Stimulated activated CD8-positive, alpha-beta memory T cell treated with anti-CD3 and anti-CD28 coated beads, Interleukin-7, amount 100 ng/mL, for 1 hour (primary cell): ENCODE results near the gene HK2.
A peak's percentile ranks its signal among the peaks of the same experiment; 100 is the strongest.
"Not testable (repeated sequence)": the region's sequence is repeated elsewhere in the genome, so short reads cannot be mapped to it uniquely, and the experiment has no call there.

Experiments
- DNase-seq, 2 donors: peaks; one replicate each; pipeline ENCODE4 v3.0.0-alpha.2; 2020; ENCODE audit warnings: low read depth in 2 of 2

Gene HK2

GRCh38 chr2:74833418-74834233, at the start of gene HK2:
Gene HK2, plus strand, starts transcription at chr2:74834127. Its CDS starts 454 bp downstream, at chr2:74834581.
- peak; percentile 35 to 55 for DNase-seq

GRCh38 chr2:74789271-74789670, 44.7 kb upstream of the HK2 start:
- no peak for DNase-seq

DNA sequence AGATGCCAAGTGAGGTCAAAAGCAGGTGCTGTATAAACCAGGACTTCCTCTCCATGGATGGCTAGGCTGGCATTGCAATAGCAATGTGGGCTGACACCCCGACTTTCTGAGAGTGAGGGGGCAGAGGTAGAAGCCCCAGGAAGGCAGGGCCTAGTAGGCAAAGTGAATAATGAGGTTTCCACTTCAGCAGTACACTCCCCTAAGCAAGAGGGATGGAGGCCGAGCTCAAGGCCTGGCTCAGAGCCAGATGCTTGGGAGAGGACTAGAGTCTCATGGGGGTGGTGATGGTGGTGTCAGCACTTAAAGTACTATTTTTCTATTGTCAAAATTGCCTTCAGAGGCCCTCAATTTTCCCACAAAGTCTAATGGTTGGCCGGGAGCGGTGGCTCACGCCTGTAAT, 41.6 kb upstream of the HK2 start:
- no peak for DNase-seq

DNA sequence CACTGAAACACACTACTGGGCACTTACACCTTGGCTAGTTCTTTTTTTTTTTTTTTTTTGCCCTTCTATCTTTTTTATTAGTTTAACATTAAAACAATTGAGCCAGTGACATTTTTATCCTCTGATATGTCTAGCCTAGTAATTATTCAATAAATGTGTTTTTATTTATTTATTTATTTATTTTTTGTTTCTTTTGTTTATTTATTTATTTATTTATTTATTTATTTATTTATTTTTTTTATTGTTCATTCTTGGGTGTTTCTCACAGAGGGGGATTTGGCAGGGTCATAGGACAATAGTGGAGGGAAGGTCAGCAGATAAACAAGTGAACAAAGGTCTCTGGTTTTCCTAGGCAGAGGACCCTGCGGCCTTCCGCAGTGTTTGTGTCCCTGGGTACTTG, 39.0 kb upstream of the HK2 start:
- not testable (repeated sequence) for DNase-seq

- DNase-seq: no peak
These were observed 27.5 kb upstream of the HK2 start for GRCh38 chr2:74806355-74806839.

- no peak for DNase-seq
These were observed 27.0 kb upstream of the HK2 start for GRCh38 chr2:74806920-74807319.

DNA sequence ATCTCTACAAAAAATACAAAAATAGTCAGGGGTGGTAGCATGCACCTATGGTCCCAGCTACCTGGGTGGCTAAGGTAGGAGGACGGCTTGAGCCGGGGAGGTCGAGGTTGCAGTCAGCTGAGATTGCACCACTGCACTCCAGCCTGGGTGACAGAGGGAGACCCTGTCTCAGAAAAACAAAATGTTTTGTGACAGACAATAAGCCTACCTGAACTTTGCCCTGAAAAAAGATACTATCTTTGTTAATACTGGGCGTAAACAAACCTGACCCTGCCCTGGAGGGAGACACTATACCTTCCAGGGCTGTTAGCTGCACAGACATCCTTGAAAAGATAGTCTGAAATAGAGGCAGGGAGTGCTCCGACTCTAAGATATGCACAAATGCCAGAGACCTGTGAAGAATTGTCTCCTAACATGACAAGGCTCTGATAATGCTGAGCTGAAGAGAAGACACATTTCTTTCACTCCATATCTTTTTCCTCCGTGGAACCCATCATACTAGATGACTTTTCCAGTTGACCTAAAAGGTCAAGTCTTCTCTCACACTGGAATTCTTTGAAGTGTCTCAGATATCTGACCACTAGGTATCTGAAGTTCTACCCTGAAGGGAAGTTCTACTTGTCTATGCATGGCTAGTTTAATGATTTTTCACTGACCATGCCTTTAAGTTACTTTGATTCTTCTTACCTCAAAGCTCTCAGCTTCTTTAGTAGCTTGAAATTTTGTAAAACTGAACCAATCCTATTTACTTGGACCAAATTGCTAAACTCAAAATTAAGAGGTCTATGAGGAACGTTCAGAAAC, 20.9 kb upstream of the HK2 start:
- no peak for DNase-seq

GRCh38 chr2:74814102-74814501, 19.8 kb upstream of the HK2 start:
- DNase-seq: no peak

- no peak for DNase-seq
These were observed 18.0 kb upstream of the HK2 start for GRCh38 chr2:74815941-74816340.

GRCh38 chr2:74816540-74817303, 17.2 kb upstream of the HK2 start:
- no peak for DNase-seq

- DNase-seq: no peak
These were observed 16.6 kb upstream of the HK2 start for GRCh38 chr2:74817304-74817675.

- no peak for DNase-seq
These were observed 14.2 kb upstream of the HK2 start for GRCh38 chr2:74819702-74820101.

DNA sequence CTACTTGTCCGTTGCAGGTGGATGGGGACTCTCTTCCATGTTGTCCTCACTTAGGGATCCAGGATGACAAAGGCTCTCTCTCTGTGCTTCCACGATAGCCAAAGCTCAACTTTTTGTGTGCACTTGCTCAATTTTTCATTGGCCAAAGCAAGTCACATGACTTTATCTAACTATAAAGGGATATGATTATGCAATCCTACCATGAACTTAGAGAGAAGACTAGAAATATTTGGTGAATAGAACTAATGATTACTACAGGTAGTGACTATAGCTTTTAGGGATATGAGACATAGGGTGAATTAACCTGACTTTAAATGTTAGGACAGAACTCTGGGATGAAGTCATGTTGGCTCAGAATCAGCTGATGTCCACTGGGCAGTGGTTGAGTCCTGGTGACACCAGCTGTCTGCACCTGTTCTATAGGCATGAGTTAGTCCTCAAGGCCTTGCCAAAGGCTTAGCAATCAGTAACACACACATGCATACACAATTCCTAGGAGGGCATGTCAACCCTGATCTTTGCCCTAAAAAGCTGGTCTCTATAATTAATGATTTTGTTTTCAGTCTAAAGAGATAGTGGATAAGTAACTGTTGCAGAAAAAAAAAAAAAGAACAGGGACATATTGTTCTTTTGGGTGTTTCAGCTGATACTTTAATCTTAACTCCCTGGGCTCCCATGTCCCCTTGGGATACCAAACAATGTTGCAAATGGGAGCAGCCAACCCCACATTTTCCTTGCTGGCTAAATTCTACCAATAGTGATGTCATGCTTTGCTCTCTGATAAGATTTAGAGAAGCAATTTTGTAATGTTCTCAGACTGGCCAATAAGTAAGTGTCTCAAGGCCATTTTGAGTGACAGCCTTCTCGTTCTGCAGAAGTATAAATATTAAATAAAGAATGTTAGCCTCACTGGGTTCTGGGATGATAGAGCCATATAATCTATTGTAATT, 12.5 kb upstream of the HK2 start:
- no peak for DNase-seq

DNA sequence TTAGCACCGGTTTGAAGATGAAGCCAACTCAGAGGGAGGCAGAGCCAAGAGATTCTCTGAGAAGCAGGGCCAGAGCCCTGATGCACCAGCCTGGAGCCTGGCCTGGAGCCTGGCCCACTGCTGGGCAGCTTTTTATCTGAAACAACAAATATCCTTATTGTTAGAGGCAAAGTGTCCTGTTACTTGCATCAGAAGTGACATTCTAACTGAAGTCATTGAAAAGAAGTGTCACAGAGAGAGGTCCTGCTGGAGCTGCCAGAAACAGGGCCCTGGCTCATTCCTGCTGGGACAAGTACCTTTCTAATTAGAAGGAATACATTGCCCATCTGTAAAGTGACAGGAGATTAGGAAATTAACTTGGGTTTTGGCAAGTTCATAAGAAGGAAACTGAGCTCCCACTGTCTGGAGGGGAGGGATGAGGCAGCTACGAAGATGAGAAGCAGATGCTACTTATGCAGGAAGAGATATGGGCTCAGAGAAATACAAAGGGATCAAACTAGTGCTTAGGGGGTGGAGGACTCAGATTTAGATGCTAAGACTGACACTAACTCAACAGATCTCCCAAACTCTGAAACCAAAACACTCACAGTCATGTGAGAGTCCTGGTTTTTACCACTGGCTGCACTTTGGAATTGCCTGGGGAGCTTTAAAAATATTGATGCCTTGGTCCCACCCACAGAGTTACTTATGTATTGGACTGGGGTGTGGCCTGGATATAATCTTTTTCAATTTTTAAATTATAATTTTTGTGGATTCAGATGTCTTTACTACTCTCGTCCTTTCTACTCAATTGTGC, 11.0 kb upstream of the HK2 start:
- DNase-seq: no peak

GRCh38 chr2:74824679-74825078, 9.2 kb upstream of the HK2 start:
- no peak for DNase-seq

- DNase-seq: no peak
These were observed 5.4 kb upstream of the HK2 start for GRCh38 chr2:74828543-74828942.

- no peak for DNase-seq
These were observed 2.0 kb upstream of the HK2 start for GRCh38 chr2:74831693-74832530.

DNA sequence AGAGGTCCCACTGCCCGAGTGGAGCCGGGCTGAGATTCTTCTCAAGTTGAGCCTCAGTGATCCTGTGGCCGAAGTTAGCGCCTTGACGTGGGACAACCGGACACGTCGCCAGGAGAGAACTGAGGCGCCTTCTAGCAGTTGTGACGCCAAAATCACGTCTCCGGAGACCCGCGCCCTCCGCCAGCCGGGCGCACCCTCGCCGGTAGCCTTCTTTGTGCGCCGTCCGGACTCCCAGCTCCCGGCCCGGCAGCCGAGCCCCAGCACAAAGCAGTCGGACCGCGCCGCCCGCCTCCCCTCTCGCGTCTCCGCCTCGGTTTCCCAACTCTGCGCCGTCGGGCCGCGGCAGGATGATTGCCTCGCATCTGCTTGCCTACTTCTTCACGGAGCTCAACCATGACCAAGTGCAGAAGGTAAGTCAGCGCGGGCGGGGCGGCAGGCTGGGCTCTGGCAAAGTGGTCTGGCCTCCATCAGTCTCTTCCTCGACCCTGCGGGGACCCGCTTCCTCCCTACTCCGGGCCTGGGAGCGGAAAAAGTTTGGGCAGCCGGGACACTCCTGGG, 386 bp downstream of the HK2 start:
- not testable (repeated sequence) for DNase-seq
